B cell (primary cell): ENCODE results near the gene MLLT3. TPM values are rescaled to one million over a fixed set of nuclear protein-coding genes. Genes with fewer than 3 reads are reported as not detected.

Experiments used
- ATAC-seq: fragments of 200-7000 bp; cut with Tn5 transposase; one replicate; pipeline ENCODE4 v1.10.0; 2021; ENCODE audit warnings: low read depth, mild to moderate bottlenecking, moderate number of reproducible peaks, moderate library complexity
- CTCF ChIA-PET: fragments of 350-600 bp; sonication (Branson Sonifier 250); formaldehyde crosslinking; loops from one replicate; lab custom pipeline; 2021; ENCODE audit warnings: antibody characterized with exemption, inconsistent platforms; lab: Charles Lee
- POLR2A ChIA-PET: fragments of 350-600 bp; sonication (Branson Sonifier 250); formaldehyde crosslinking; loops from one replicate; lab custom pipeline; 2021; ENCODE audit warnings: antibody characterized with exemption; lab: Charles Lee
- DNase-seq: peaks from one replicate; pipeline ENCODE4 v3.0.0; 2013
- H2AFZ ChIP-seq: 2 replicates; pipeline ENCODE4 v1.6.1; 2012; ENCODE audit warnings: mild to moderate bottlenecking, low read depth, low read length; ENCODE audit not compliant: insufficient read depth, poor library complexity, severe bottlenecking
- H3K27ac ChIP-seq, 2 donors: 1 replicate in 1 of 2; 2 replicates in 1 of 2; pipeline ENCODE4 v1.5.1; 2012 to 2013; ENCODE audit warnings: low read length in 2 of 2, mild to moderate bottlenecking in 2 of 2, moderate library complexity in 1 of 2
- H3K27me3 ChIP-seq, 4 experiments: fragments of 200-600 bp in 1 of 4; sonication (generic) in 1 of 4; replicated peaks in 1 of 4; 1 replicate in 2 of 4; 2 replicates in 2 of 4; pipeline versions ENCODE4 v1.6.1 to v1.7.0; 2013 to 2016; ENCODE audit warnings: low read length in 3 of 4, mild to moderate bottlenecking in 2 of 4, mixed read lengths in 1 of 4, moderate library complexity in 1 of 4; ENCODE audit not compliant: insufficient read depth in 4 of 4, control insufficient read depth in 3 of 4; ENCODE audit errors: control extremely low read depth in 1 of 4
- H3K36me3 ChIP-seq, 2 experiments: replicated peaks in 1 of 2; 1 replicate in 1 of 2; 2 replicates in 1 of 2; pipeline versions ENCODE4 v1.6.1 to v1.7.1; 2013; ENCODE audit warnings: low read length in 1 of 2; ENCODE audit not compliant: insufficient read depth in 2 of 2, control insufficient read depth in 1 of 2; ENCODE audit errors: control extremely low read depth in 1 of 2, extremely low read depth in 1 of 2
- H3K4me1 ChIP-seq, 2 donors: fragments of 200-600 bp in 1 of 2; sonication (generic) in 1 of 2; 1 replicate in 1 of 2; 2 replicates in 1 of 2; pipeline versions ENCODE4 v1.5.1 to v1.6.1; 2013 to 2017; ENCODE audit warnings: low read length in 2 of 2; ENCODE audit not compliant: control insufficient read depth in 2 of 2, insufficient read depth in 2 of 2
- H3K4me2 ChIP-seq: replicated peaks from 2 replicates; pipeline ENCODE3; 2012; ENCODE audit warnings: mild to moderate bottlenecking, low read depth, low read length; ENCODE audit not compliant: poor library complexity, severe bottlenecking
- H3K4me3 ChIP-seq, 5 experiments: fragments of 200-600 bp in 1 of 5; sonication (generic) in 1 of 5; 1 replicate in 3 of 5; 2 replicates in 2 of 5; pipeline versions ENCODE4 v1.5.1 to v1.7.0; 2011 to 2016; ENCODE audit warnings: low read length in 4 of 5, mild to moderate bottlenecking in 4 of 5, low read depth in 2 of 5, control low read depth in 1 of 5, moderate library complexity in 1 of 5; ENCODE audit not compliant: insufficient read depth in 1 of 5; ENCODE audit errors: control extremely low read depth in 1 of 5, extremely low read depth in 1 of 5
- H3K79me2 ChIP-seq: fragments of 200-600 bp; sonication (generic); one replicate; pipeline ENCODE4 v1.6.0; 2016; ENCODE audit warnings: low read length; ENCODE audit not compliant: control insufficient read depth, insufficient read depth
- H3K9ac ChIP-seq: fragments of 200-600 bp; sonication (generic); 2 replicates; pipeline ENCODE4 v1.6.1; 2017; ENCODE audit warnings: mild to moderate bottlenecking, low read length, moderate library complexity
- H3K9me3 ChIP-seq, 3 donors: one replicate each; pipeline versions ENCODE4 v1.6.1 to v1.7.1; 2013; ENCODE audit warnings: low read length in 2 of 3; ENCODE audit not compliant: control insufficient read depth in 2 of 3, insufficient read depth in 1 of 3; ENCODE audit errors: control extremely low read depth in 1 of 3
- H4K20me1 ChIP-seq: 2 replicates; pipeline ENCODE4 v1.6.0; 2012; ENCODE audit warnings: mild to moderate bottlenecking, low read length; ENCODE audit not compliant: insufficient read depth, control insufficient read depth, poor library complexity, severe bottlenecking
- H3K27ac Mint-ChIP-seq: one replicate; pipeline ENCODE4 v1.8.0; 2021; ENCODE audit warnings: mixed read lengths
- H3K27me3 Mint-ChIP-seq: one replicate; pipeline ENCODE4 v1.8.0; 2021; ENCODE audit warnings: mixed read lengths
- H3K4me1 Mint-ChIP-seq: one replicate; pipeline ENCODE4 v1.8.0; 2021; ENCODE audit warnings: mixed read lengths
- H3K4me3 Mint-ChIP-seq: one replicate; pipeline ENCODE4 v1.8.0; 2021; ENCODE audit warnings: mixed read lengths
- H3K9me3 Mint-ChIP-seq: one replicate; pipeline ENCODE4 v1.8.0; 2022; ENCODE audit warnings: mixed read lengths; ENCODE audit not compliant: insufficient read depth
- CTCF ChIP-seq: fragments of 200-600 bp; IDR thresholded peaks from one replicate; pipeline ENCODE4 v1.8.0; 2022; ENCODE audit warnings: antibody characterized with exemption, mild to moderate bottlenecking
- EZH2 ChIP-seq: IDR thresholded peaks from 2 replicates; pipeline ENCODE4 v1.6.1; 2012; ENCODE audit warnings: borderline replicate concordance, low read depth, mild to moderate bottlenecking, moderate library complexity, low read length; ENCODE audit not compliant: insufficient read depth, poor library complexity, severe bottlenecking
- WGBS: methylation state at CpG from one replicate; pipeline ENCODE4 v1.1.5; 2013; ENCODE audit warnings: missing lambda C conversion rate; ENCODE audit not compliant: insufficient coverage; 5-methylcytosine and 5-hydroxymethylcytosine counted together
- intact Hi-C: fragments of 100-400 bp; cut with micrococcal nuclease; formaldehyde crosslinking; loops from one replicate; pipeline ENCODE4 v1.10.0; 2022
- polyA plus RNA-seq: library from polyadenylated mRNA; depleted of rRNA; stranded (reverse); fragments of >200 nt; gene quantifications from 2 replicates; pipeline ENCODE4 v1.2.3, GENCODE V29; 2012
- total RNA-seq, 2 donors: library from RNA; stranded (reverse); fragments of 120-200 nt in 1 of 2; gene quantifications; 1 replicate in 1 of 2; 2 replicates in 1 of 2; pipeline versions ENCODE4 v1.2.3 to v1.2.4, GENCODE V29; 2013 to 2022

The MLLT3 gene
- total and polyA plus RNA-seq, 2 donors (not counting 1 experiment from before 2014, with no cell fraction given) = 3.4 to 3.6 TPM

GRCh38 chr9:20326516-20326915 is 295.8 kb downstream of the MLLT3 start:
- Mint-ChIP-seq H3K4me1 (no peaks in the 10 kb centered on the region), H3K4me3 (no peak overlapping the region), H3K9me3 (no peaks in the 10 kb centered on the region), H3K27ac (no peak overlapping the region), H3K27me3 (peaks cover 7% of the 10 kb centered on the region)
- TF ChIP-seq EZH2 = no peak
- Histone ChIP-seq H3K9ac (no peak overlapping the region), H3K36me3 (no peaks in the 10 kb centered on the region), H3K79me2 (no peaks in the 10 kb centered on the region), H3K9me3 (no peaks in the 10 kb centered on the region), H4K20me1 (no peaks in the 10 kb centered on the region), H2AFZ (no peak overlapping the region), H3K4me3 (no peak overlapping the region), H3K4me2 (no peak overlapping the region), H3K4me1 (no peaks in the 10 kb centered on the region), H3K27me3 (no peaks in the 10 kb centered on the region), H3K27ac (no peak overlapping the region)
- ChIA-PET POLR2A (no interaction called here), CTCF (no interaction called here)
- DNase-seq (no peak), ATAC-seq (no peak)
- WGBS = 90% methylated on average over 1 of the region's 2 CpGs
- intact Hi-C loops = no loop called here

GRCh38 chr9:20325008-20325407 is 297.3 kb downstream of the MLLT3 start:
- H3K4me1 ChIP-seq = no peaks in the 10 kb centered on the region
- ATAC-seq (no peak), DNase-seq (no peak)
- no peak overlapping the region for H3K27ac Mint-ChIP-seq
- H3K4me3 ChIP-seq = no peak overlapping the region
- intact Hi-C loops = no loop called here
- no peaks in the 10 kb centered on the region for H3K27me3 ChIP-seq
- no peak overlapping the region for H2AFZ ChIP-seq
- H3K9me3 ChIP-seq = no peaks in the 10 kb centered on the region
- no peaks in the 10 kb centered on the region for H3K9me3 Mint-ChIP-seq
- ChIA-PET CTCF (no interaction called here), POLR2A (no interaction called here)
- peaks cover 3% of the 10 kb centered on the region for H3K27me3 Mint-ChIP-seq
- no peaks in the 10 kb centered on the region for H3K36me3 ChIP-seq
- no peak overlapping the region for H3K4me3 Mint-ChIP-seq
- no peak overlapping the region for H3K4me2 ChIP-seq
- no peaks in the 10 kb centered on the region for H3K79me2 ChIP-seq
- no peak overlapping the region for H3K27ac ChIP-seq
- H3K9ac ChIP-seq = no peak overlapping the region
- TF ChIP-seq EZH2 = no peak
- TF ChIP-seq CTCF = no peak
- no peaks in the 10 kb centered on the region for H3K4me1 Mint-ChIP-seq
- no peaks in the 10 kb centered on the region for H4K20me1 ChIP-seq
- 97% methylated on average over 8 of the region's 9 CpGs for WGBS
